ENCODE measurements around the gene USP21.

Gene USP21

GRCh38 chr1:161171696-161172095 lies 12.4 kb downstream of the USP21 start:
- no peak for DNase-seq

- DNase-seq: no peak
These were observed 13.0 kb downstream of the USP21 start for GRCh38 chr1:161172349-161172748.

- no peak for DNase-seq
These were observed 13.6 kb downstream of the USP21 start for GRCh38 chr1:161172776-161173376.

GRCh38 chr1:161173711-161174110 lies 14.4 kb downstream of the USP21 start:
- no peak for DNase-seq

- no peak for DNase-seq
These were observed 15.6 kb downstream of the USP21 start for GRCh38 chr1:161174911-161175310.

DNA sequence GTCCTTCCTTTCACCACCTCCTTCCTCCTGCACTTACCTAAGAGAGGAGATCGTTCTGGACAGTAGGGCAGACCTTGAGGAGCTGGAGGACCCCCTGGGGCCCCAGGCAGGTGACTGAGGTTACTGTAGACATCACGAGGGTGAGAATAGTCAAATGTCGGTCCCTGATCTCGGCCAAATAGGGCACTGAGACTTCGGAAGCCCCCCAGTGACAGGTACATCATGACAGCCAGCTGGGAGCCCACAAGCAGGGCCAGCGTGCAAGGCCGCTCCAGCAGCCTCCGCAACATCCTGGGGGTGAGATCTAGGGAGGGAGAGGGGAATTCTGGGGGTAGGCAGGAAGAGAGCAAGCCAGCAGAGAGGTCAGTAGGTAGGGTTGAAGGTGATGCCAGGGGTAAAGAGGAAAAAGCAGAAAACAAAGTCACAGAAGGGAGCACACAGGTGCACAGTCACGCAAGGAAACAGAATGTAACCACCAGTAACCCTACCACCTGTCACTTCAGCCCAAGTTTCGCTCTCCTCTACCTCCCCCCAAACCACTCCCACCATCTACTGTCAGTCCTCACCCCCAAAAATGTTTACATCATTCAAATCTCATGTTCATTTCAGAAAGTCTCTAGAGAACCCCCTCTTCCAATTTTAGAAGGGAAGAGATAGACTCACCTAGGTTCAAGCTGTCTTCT lies 16.6 kb downstream of the USP21 start:
- DNase-seq: no peak

DNA sequence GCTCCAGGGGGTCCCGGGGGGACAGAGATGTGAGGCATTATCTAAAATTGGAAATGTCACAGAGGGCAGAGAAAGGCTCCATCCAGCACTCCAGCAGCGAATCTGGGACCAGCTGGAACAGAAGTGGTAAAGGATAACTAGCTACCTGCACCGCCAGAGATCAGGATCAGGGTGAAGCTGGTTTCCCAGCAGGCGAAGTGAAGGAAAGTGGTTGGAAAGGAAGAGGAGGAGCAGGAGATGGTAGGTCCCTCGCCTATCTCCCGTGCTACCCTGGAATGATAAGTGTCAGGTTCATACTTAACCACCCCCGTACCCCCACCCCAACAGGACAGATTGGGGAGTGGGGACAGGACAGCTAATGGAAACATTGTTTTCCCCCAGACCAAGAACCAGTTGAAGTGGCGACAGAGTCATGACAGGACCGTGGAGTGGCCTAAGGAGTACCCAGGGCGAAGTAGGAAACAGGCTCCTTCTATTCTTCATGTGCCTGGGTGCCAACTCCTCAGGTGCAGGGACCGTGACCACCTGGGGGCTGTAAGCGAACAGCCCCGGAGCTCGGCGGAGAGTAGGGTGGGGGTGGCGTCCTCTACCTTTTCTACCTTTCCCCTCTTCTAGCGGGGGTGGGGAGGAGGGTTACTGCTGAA lies 17.3 kb downstream of the USP21 start:
- DNase-seq: no peak

DNA sequence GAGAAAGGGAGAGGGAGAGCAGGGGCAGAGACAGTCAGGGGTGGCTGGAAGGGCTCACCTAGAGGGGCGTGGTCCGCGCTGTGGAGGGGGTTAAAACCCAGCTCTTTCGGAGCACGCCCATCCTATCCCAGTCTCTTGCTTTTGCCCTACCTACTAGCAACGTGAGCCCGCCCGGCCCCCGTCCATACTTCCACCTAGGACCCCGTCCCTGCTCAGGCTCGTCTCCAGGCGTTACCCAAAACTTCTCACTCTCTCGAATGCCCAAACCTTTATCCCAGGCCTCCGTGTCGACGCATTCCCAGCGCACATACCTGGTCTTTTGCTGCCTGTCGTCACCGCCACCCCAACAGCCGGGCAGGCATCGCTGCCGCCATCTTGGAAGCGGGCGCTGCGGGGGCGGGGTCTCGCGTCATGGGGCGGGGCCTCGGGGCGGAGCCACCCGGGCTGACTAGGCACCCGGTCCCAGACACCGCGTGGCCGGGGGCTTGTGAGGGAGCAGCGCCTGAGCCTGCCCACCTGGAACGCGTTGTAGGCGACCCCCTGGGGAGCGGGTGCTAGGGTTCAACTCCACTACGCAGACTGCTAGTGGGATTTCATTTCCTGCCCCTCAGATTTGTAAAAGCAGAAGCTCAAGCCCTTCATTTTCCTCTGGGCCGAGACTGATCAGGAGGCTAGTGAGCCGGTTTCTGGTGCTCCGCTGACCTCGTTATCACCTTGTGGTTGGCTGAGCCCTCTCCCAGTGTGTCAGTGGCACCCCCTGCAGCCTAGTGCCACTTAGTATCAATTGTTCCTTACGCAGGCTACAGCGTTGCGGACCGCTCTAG lies 18.0 kb downstream of the USP21 start, which contains the start of gene B4GALT3:
B4GALT3 (minus strand) TSS at position 396 of the 824 bp plus-strand sequence. CDS start 1,447 bp downstream, outside the sequence.
- peak in 1 of 2 experiments; percentile 48 for DNase-seq

- no peak for DNase-seq
These were observed 18.6 kb downstream of the USP21 start for GRCh38 chr1:161177936-161178244.

DNA sequence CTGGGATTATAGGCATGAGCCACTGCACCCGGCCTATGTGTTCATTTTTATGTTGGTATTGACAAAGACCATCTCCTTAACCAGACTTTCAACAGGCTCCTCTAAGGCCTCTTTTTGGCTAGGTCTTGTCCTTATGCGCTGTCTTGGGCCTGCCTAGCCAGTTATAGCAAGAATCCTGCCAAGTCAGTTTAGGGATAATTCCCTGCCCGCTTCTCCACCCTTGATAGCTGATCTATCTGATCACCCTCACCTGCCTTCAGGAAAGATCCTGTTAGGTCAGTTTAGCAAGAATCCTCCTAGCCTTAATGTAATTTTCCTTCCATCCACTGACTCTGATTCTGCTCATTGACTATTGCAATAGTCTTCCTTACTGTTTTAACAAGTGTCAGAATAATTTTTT lies 20.4 kb downstream of the USP21 start:
- no peak for DNase-seq

- DNase-seq: no peak
These were observed 21.3 kb downstream of the USP21 start for GRCh38 chr1:161180639-161181038.

- peak; percentile 20 to 25 for DNase-seq
These were observed 22.9 kb downstream of the USP21 start for GRCh38 chr1:161182214-161182613.

DNA sequence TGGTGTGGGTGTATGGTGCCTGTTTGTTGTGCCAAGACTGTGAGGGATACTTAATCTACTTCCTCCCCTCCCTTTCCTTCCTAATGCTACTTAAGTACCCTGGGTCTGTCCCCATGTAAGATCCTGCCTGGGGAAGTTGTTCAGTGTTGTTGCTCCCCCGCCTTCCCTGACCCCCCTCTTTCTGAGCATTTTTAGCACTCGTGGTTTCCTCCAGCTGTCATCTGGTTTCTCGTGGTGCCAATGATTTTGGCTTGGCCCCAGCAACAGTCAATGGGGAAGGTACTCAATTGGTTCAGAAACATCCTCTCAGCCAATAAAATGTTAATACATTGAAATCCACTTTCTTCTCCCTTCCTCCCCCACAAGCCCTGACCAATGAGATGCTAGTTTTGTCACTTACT lies 26.0 kb downstream of the USP21 start:
- DNase-seq: no peak

DNA sequence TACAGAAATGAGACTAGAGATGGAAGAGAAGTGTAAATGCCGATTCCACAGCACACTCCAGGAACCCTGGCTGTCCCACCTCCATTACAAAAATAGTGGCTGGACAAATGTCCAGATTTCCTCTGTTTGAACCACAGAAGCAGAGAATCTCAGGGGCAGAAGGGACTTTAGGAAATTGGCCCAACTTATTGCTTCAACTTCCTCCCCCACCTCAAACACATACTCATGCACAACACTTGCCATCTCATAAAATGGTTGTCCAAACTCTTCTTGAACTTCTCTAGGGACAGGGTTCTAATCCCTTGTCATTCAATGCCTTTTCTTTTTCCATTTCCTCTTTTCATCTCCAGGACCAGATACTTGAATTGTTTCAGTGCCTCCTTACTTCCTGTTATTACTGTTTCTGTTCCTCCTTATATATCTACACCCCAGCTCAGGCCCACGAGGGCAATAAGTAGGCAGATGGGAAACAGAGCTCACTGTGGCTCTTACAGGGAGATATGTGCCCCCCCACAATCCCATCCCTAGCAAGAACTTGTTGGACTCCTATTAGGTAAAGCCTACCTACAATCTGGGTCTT lies 26.5 kb downstream of the USP21 start:
- no peak for DNase-seq

DNA sequence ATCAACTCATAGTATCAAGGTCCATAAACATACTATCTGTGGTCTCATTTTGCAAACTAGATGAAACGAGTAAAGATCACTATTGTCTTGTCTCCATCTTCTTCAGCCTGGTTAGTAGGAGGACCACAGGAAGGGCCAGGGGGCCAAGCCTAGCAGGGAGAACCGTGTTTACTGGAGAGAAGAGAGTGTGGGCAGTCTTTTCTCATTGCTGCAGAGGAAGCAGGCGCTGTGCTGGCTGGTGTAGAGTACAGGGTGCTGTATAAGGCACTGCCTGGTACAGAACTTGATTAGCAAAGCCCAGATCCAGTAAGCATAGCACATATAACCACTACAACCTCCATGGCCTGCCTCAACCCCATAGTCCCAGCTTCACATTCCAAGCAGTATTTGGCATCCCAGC lies 28.0 kb downstream of the USP21 start:
- no peak for DNase-seq

DNA sequence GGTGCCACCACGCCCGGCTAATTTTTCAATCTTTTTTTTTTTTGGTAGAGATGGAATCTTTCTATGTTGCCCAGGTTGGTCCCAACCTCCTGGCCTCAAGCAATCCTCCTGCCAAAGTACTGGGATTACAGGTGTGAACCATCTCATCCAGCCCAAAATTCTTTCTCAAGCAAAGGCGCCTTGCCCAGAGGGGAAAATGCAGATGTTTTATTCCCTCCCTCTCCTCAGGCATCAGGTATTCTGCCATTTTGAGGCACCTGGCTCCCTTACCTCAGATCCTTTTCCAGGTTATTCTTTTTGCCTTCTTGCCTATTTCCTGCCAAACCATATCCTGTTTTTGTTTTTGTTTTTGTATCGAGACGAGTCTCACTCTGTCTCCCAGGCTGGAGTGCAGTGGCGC lies 29.1 kb downstream of the USP21 start:
- DNase-seq: no peak

DNA sequence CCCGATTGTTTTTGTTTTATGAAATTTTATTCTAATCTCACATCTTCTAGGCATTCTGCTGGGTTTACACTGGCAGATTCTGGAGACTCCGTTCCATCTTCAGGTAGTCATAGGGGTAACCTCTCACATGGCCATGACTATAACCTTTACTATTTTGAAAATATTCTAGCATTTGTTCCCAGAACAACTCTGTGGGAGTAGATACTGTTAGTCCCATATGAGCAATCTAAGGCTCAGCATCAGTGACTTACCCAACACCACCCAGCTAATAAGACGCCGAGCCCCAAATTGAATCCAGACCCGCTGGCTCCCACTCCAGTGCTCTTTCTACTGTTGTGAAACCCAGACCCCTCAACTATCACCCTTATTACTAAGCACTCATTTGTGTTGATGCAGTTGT lies 29.7 kb downstream of the USP21 start:
- DNase-seq: no peak

- DNase-seq: no peak
These were observed 31.7 kb downstream of the USP21 start for GRCh38 chr1:161190962-161191521.

- no peak for DNase-seq
These were observed 32.7 kb downstream of the USP21 start for GRCh38 chr1:161191971-161192370.

- peak in 1 of 2 experiments; percentile 37 for DNase-seq
These were observed 33.5 kb downstream of the USP21 start for GRCh38 chr1:161192476-161193465.

DNA sequence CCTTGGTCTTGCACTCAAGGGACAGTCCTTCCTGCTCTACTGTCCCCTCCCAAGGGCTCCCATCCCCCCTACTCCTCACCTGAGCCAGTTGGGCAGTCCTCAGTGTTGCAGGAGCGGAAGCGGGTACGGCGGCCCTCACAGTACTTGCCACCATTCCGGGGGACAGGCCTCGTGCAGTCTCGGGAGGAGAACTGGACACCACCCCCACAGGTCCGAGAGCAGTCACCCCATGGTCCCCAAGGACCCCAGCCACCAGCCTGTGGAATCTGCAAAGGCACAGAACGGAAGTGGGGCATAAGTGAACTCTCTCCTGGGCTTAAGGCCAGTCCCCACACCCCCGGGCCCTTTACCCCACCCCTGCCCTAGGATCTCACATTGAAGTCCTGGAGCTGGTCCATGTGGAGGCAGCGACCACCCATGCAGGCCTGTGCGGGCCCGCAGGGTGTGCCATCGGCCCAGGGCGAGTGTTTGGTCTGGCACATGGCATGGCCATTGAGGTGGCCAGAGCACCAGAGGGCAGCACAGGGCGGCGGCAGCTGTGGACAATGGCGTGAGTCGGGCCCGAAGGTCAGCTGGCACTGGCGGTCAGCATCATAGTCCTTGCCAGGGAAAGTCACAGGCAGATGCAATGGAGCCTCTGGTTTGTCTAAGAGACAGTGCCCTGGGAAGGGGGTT lies 34.4 kb downstream of the USP21 start:
- DNase-seq: no peak
